Thoracic aorta (tissue), 2 donors: Measurements from ENCODE around the gene RFXANK. TPM values are rescaled to one million over a fixed set of nuclear protein-coding genes. Genes with fewer than 3 reads are reported as not detected.

Experiments
- ATAC-seq: fragments of 150-250 bp; one replicate; pipeline ENCODE4 v1.8.0; 2017; ENCODE audit warnings: low read depth; ENCODE audit not compliant: insufficient number of reproducible peaks, low FRiP score
- DNase-seq: peaks from one replicate; pipeline ENCODE4 v3.0.0-alpha.2; 2020; ENCODE audit warnings: low spot score
- H3K27ac ChIP-seq, 2 donors: fragments of 200-600 bp; sonication (generic); 1 replicate in 1 of 2; 2 replicates in 1 of 2; pipeline ENCODE4 v1.5.1; 2016; ENCODE audit warnings: mild to moderate bottlenecking in 2 of 2, moderate library complexity in 2 of 2
- H3K27me3 ChIP-seq: fragments of 200-600 bp; sonication (generic); replicated peaks from 2 replicates; pipeline ENCODE4 v1.6.0; 2016; ENCODE audit warnings: mild to moderate bottlenecking; ENCODE audit not compliant: insufficient read depth
- H3K36me3 ChIP-seq: fragments of 200-600 bp; sonication (generic); one replicate; pipeline ENCODE4 v1.5.1; 2016
- H3K4me1 ChIP-seq, 2 donors: fragments of 200-600 bp; sonication (generic); 1 replicate in 1 of 2; 2 replicates in 1 of 2; pipeline versions ENCODE4 v1.5.1 to v1.6.0; 2016; ENCODE audit warnings: low read depth in 2 of 2, mild to moderate bottlenecking in 1 of 2; ENCODE audit not compliant: control insufficient read depth in 1 of 2
- H3K4me3 ChIP-seq: fragments of 200-600 bp; sonication (generic); 2 replicates; pipeline ENCODE4 v1.5.1; 2016; ENCODE audit warnings: mild to moderate bottlenecking
- H3K9me3 ChIP-seq: fragments of 200-600 bp; sonication (generic); 2 replicates; pipeline ENCODE4 v1.5.1; 2016
- total RNA-seq, 2 donors: library from RNA; depleted of rRNA; stranded (reverse); fragments of >200 nt; gene quantifications; one replicate each; pipeline versions ENCODE4 v1.1.0 to v1.2.3, GENCODE V29; 2016
- TF ChIP-seq, protein P1 (sequence below): fragments of 200-600 bp; sonication (generic); IDR thresholded peaks from one replicate; pipeline ENCODE4 v1.5.1; 2019; ENCODE audit warnings: antibody characterized with exemption

Gene RFXANK
- 10 to 100 TPM; 17.6 to 23.2 TPM for total RNA-seq

GRCh38 chr19:19192078-19192882, at the start of gene RFXANK, which contains the start of gene BORCS8:
RFXANK (plus strand) TSS chr19:19192258; CDS start chr19:19193947, 1,689 bp downstream.
BORCS8 (minus strand) TSS chr19:19192152; CDS start chr19:19192117, 35 bp downstream.
- ATAC-seq = peak; percentile 98
- Histone ChIP-seq H3K36me3 (peaks cover 5% of the 10 kb centered on the region), H3K4me1 (peaks cover 18 to 45% of the 10 kb centered on the region in 2 donors), H3K27me3 (no peaks in the 10 kb centered on the region), H3K27ac (peak within 1 kb of the TSS; percentile 98 to 99), H3K9me3 (no peaks in the 10 kb centered on the region), H3K4me3 (peak within 1 kb of the TSS; percentile 86)
- DNase-seq = peak; percentile 98
- TF ChIP-seq, protein P1, sequence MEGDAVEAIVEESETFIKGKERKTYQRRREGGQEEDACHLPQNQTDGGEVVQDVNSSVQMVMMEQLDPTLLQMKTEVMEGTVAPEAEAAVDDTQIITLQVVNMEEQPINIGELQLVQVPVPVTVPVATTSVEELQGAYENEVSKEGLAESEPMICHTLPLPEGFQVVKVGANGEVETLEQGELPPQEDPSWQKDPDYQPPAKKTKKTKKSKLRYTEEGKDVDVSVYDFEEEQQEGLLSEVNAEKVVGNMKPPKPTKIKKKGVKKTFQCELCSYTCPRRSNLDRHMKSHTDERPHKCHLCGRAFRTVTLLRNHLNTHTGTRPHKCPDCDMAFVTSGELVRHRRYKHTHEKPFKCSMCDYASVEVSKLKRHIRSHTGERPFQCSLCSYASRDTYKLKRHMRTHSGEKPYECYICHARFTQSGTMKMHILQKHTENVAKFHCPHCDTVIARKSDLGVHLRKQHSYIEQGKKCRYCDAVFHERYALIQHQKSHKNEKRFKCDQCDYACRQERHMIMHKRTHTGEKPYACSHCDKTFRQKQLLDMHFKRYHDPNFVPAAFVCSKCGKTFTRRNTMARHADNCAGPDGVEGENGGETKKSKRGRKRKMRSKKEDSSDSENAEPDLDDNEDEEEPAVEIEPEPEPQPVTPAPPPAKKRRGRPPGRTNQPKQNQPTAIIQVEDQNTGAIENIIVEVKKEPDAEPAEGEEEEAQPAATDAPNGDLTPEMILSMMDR = no peak

DNA sequence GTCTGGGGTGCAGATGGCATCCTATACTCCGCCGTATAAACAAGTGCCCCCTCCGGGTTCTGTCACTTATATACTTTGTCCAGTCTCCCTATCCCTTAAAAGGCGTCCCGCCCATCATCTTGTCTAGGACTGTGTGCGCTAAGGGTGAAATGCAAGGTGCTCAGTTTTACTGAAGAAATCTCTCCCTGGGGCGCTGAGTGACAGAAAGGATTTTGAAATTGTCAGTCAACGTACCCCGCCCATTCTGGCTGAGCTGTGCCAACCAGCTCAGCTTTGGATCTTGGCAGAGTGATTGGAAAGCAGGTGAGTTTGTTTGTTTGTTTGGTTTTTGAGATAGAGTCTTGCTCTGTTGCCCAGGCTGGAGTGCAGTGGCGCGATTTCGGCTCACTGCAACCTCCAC, 49.7 kb upstream of the RFXANK start:
- H3K4me1 ChIP-seq = peaks cover 6 to 16% of the 10 kb centered on the region in 2 donors
- TF ChIP-seq, protein P1 = no peak
- peaks cover 3% of the 10 kb centered on the region for H3K36me3 ChIP-seq
- no peaks in the 10 kb centered on the region for H3K27me3 ChIP-seq
- H3K4me3 ChIP-seq = no peak overlapping the region
- no peak overlapping the region for H3K27ac ChIP-seq
- no peak for ATAC-seq
- H3K9me3 ChIP-seq = no peaks in the 10 kb centered on the region
- no peak for DNase-seq

DNA sequence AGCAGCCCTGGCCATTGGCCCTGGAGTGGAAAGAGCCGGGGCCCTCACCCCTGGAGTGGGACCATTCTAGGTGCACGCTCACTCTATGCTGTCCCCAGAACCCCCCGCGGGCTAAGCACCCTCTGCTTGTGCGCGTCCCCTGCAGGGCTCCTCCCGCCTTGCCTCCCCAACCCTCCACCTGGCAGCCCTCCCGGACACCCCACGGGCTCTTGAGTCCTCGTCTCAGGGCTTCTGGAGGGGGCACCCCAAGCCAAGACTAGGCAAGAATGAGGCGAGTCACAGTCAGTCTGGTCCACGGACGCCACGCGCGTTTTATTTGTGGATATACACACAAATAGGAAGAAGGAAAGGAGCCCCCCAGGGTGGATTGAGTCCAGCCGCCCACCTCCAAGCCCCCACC, 46.8 kb upstream of the RFXANK start:
- TF ChIP-seq, protein P1 = no peak
- DNase-seq (no peak), ATAC-seq (no peak)
- H3K9me3 ChIP-seq = no peaks in the 10 kb centered on the region
- no peaks in the 10 kb centered on the region for H3K27me3 ChIP-seq
- H3K4me1 ChIP-seq = peaks cover 0 to 11% of the 10 kb centered on the region in 2 donors
- H3K27ac ChIP-seq = no peak overlapping the region
- H3K4me3 ChIP-seq = no peak overlapping the region
- H3K36me3 ChIP-seq = peaks cover 5% of the 10 kb centered on the region

DNA sequence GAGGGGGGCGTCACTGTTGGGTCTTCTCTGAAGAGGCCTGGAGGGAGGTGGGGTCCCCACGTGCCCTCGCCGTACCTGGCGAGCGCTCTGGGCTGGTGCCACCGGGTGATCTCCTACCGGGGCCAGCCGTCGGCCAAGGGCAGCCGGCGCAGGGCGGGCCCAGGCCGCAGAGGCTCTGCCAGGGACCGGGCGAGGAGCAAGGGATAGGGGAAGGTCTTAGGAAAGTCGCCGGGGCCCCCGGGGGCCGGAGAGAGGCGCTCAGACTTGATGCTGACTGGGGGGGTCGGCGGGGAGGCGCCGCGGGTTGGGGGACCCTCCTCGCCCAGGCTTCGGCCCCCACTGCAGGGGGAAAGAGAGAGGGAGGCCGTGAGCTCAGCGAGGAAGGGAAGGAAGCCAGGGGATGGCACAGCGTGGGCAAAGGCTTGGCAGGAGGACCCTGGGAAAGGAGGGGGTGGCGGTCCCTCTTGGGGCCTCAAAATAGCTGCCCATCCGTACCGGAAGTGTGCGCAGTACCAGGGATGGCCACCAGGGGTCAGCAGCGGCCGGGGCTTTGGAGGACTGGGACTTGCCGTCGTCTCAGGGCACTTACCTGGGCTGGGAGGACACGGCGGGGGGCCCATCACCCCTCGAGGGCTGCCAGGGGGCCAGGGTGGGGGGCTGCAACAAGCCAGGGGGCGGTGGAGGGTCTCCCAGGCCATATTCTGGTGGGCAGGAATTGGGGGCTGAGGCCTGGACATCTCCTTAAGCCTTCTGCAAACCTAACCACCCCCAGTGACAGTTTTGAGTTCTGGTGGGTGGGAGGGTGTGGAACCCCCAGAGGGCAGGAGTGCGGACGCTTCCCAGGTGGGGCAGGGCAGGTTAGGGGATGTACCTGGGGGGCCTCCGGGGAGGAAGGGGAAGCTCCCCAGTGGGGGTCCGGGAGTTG, 46.1 kb upstream of the RFXANK start:
- ATAC-seq (no peak), DNase-seq (no peak)
- Histone ChIP-seq H3K27ac (no peak overlapping the region), H3K27me3 (no peaks in the 10 kb centered on the region), H3K4me1 (peaks cover 0 to 11% of the 10 kb centered on the region in 2 donors), H3K36me3 (peaks cover 5% of the 10 kb centered on the region), H3K4me3 (peak overlapping the region; percentile 55), H3K9me3 (no peaks in the 10 kb centered on the region)
- TF ChIP-seq, protein P1 = peak; percentile 99

DNA sequence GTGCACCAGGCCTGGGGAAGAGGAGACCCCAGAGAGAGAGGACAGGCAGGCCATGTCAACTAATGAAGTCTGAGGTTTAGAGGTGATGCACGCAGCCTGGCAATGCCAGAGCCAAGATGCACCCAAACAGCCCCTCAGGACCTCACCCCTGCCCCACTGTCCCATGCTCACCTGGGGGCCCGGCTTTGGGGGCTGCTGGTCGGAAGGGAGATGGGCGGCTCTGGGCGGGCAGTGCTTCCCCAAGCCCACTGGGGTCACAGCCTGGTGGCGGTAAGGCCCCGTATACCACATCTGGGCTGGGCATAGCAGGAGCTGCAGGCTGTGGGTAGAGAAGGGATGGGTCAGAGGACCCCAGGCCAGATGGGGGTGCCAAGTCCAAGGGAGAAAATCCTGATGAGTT, 45.2 kb upstream of the RFXANK start:
- H3K4me3 ChIP-seq = no peak overlapping the region
- H3K36me3 ChIP-seq = peaks cover 5% of the 10 kb centered on the region
- no peak for DNase-seq
- H3K27ac ChIP-seq = no peak overlapping the region
- TF ChIP-seq, protein P1 = no peak
- ATAC-seq = no peak
- no peaks in the 10 kb centered on the region for H3K9me3 ChIP-seq
- no peaks in the 10 kb centered on the region for H3K27me3 ChIP-seq
- peaks cover 0 to 11% of the 10 kb centered on the region in 2 donors for H3K4me1 ChIP-seq
